Neural cell (in vitro differentiated cells): Measurements from ENCODE around the gene DOK6. TPM values are rescaled to one million over a fixed set of nuclear protein-coding genes. Genes with fewer than 3 reads are reported as not detected.

Experiments used
- H2AFZ ChIP-seq: fragments of 200-600, 300-800 bp; sonication (generic), shearing (Covaris generic); 2 replicates; pipeline ENCODE4 v1.6.0; 2014; ENCODE audit warnings: low read depth, mild to moderate bottlenecking, antibody characterized with exemption, low read length, moderate library complexity
- H3F3A ChIP-seq: fragments of 200-600 bp; shearing (Covaris generic); 2 replicates; pipeline ENCODE4 v1.6.1; 2016; ENCODE audit warnings: mild to moderate bottlenecking, moderate library complexity, mixed read lengths, antibody characterized with exemption, low read length; ENCODE audit not compliant: insufficient read depth, poor library complexity, severe bottlenecking
- H3K27ac ChIP-seq: fragments of 200-600, 300-800 bp; sonication (generic), shearing (Covaris generic); 2 replicates; pipeline ENCODE4 v1.5.1; 2014; ENCODE audit warnings: mild to moderate bottlenecking, low read length, moderate library complexity
- H3K27me3 ChIP-seq: fragments of 300-800, 200-600 bp; sonication (generic), shearing (Covaris generic); 2 replicates; pipeline ENCODE4 v1.6.0; 2014; ENCODE audit warnings: mild to moderate bottlenecking, low read depth, low read length, moderate library complexity; ENCODE audit not compliant: insufficient read depth
- H3K36me3 ChIP-seq: fragments of 300-800, 200-600 bp; sonication (generic), shearing (Covaris generic); 2 replicates; pipeline ENCODE4 v1.5.1; 2014; ENCODE audit warnings: mild to moderate bottlenecking, antibody characterized with exemption, low read length, moderate library complexity; ENCODE audit not compliant: insufficient read depth
- H3K4me2 ChIP-seq: fragments of 300-800, 200-600 bp; sonication (generic), shearing (Covaris generic); 2 replicates; pipeline ENCODE4 v1.6.0; 2014; ENCODE audit warnings: mild to moderate bottlenecking, low read length
- H3K4me3 ChIP-seq: fragments of 300-800, 200-600 bp; sonication (generic), shearing (Covaris generic); 2 replicates; pipeline ENCODE4 v1.5.1; 2014; ENCODE audit warnings: mild to moderate bottlenecking, low read length, moderate library complexity
- H3K79me2 ChIP-seq: fragments of 200-600 bp; shearing (Covaris generic); replicated peaks from 2 replicates; pipeline ENCODE4 v1.6.0; 2014; ENCODE audit warnings: mild to moderate bottlenecking, low read length, moderate library complexity; ENCODE audit not compliant: insufficient read depth
- H3K9ac ChIP-seq: fragments of 300-800, 200-600 bp; sonication (generic), shearing (Covaris generic); 2 replicates; pipeline ENCODE4 v1.6.1; 2016; ENCODE audit warnings: mild to moderate bottlenecking, low read length, mixed read lengths
- H3K9me2 ChIP-seq: fragments of 200-600 bp; shearing (Covaris generic); 2 replicates; pipeline ENCODE4 v1.6.1; 2016; ENCODE audit warnings: mild to moderate bottlenecking, low read length, mixed read lengths; ENCODE audit not compliant: insufficient read depth
- H3K9me3 ChIP-seq: fragments of 200-600, 300-800 bp; sonication (generic), shearing (Covaris generic); 2 replicates; pipeline ENCODE4 v1.6.1; 2016; ENCODE audit warnings: mild to moderate bottlenecking, mixed run types, low read length, moderate library complexity, mixed read lengths
- H4K20me1 ChIP-seq: fragments of 200-600 bp; shearing (Covaris generic); 2 replicates; pipeline ENCODE4 v1.6.1; 2016; ENCODE audit warnings: mild to moderate bottlenecking, mixed run types; ENCODE audit not compliant: insufficient read depth
- EP300 ChIP-seq: fragments of 450-650 bp; conservative IDR thresholded peaks from 2 replicates; pipeline ENCODE4 v1.6.1; 2014; ENCODE audit warnings: antibody characterized with exemption, mild to moderate bottlenecking, moderate library complexity; ENCODE audit not compliant: poor library complexity, severe bottlenecking
- EZH2 ChIP-seq: fragments of 200-600, 300-800 bp; shearing (Covaris generic), sonication (generic); IDR thresholded peaks from 2 replicates; pipeline ENCODE4 v1.6.1; 2014; ENCODE audit warnings: antibody characterized with exemption, low read length, borderline replicate concordance, mild to moderate bottlenecking; ENCODE audit not compliant: insufficient read depth, poor library complexity, severe bottlenecking
- MXI1 ChIP-seq: fragments of 450-650 bp; conservative IDR thresholded peaks from 2 replicates; pipeline ENCODE4 v1.6.1; 2014; ENCODE audit warnings: antibody characterized with exemption, mild to moderate bottlenecking; ENCODE audit not compliant: poor library complexity, severe bottlenecking
- POLR2AphosphoS5 ChIP-seq: IDR thresholded peaks from 2 replicates; pipeline ENCODE4 v1.6.1; 2012
- RAD21 ChIP-seq: fragments of 450-650 bp; conservative IDR thresholded peaks from 2 replicates; pipeline ENCODE4 v1.6.1; 2014; ENCODE audit warnings: antibody characterized with exemption, mild to moderate bottlenecking, moderate library complexity
- SMC3 ChIP-seq: fragments of 450-650 bp; conservative IDR thresholded peaks from 2 replicates; pipeline ENCODE4 v1.6.1; 2014; ENCODE audit warnings: antibody characterized with exemption, mild to moderate bottlenecking, moderate library complexity; ENCODE audit not compliant: poor library complexity
- TAF1 ChIP-seq: IDR thresholded peaks from 2 replicates; pipeline ENCODE4 v1.6.1; 2012; ENCODE audit warnings: low read depth
- polyA plus RNA-seq: library from polyadenylated mRNA; depleted of rRNA; stranded (reverse); fragments of >200 nt; gene quantifications from 2 replicates; pipeline ENCODE4 v1.2.3, GENCODE V29; 2014
- TF ChIP-seq, protein P1 (sequence below): fragments of 450-650 bp; IDR thresholded peaks from 2 replicates; pipeline ENCODE4 v1.5.1; 2014; ENCODE audit warnings: antibody characterized with exemption, mild to moderate bottlenecking, moderate library complexity; ENCODE audit not compliant: poor library complexity, severe bottlenecking
- TF ChIP-seq, protein P2 (sequence below): IDR thresholded peaks from 2 replicates; pipeline ENCODE4 v1.6.1; 2012; ENCODE audit warnings: borderline replicate concordance

The DOK6 gene
- polyA plus RNA-seq, 1 donor from 2014 or later = 9.7 TPM

GRCh38 chr18:69387186-69387585 lies 13.5 kb upstream of the DOK6 start:
- Histone ChIP-seq H3K9ac (no peak overlapping the region), H3K27me3 (no peaks in the 10 kb centered on the region), H3K9me3 (no peaks in the 10 kb centered on the region), H3K4me3 (no peak overlapping the region), H3K79me2 (no peaks in the 10 kb centered on the region), H4K20me1 (no peaks in the 10 kb centered on the region), H3K9me2 (no peaks in the 10 kb centered on the region), H2AFZ (no peak overlapping the region), H3K27ac (no peak overlapping the region), H3K36me3 (no peaks in the 10 kb centered on the region), H3K4me2 (no peak overlapping the region), H3F3A (no peaks in the 10 kb centered on the region)
- TF ChIP-seq POLR2AphosphoS5 (no peak), EP300 (no peak), SMC3 (no peak), MXI1 (no peak), TAF1 (no peak), RAD21 (no peak)
- TF ChIP-seq, protein P1, sequence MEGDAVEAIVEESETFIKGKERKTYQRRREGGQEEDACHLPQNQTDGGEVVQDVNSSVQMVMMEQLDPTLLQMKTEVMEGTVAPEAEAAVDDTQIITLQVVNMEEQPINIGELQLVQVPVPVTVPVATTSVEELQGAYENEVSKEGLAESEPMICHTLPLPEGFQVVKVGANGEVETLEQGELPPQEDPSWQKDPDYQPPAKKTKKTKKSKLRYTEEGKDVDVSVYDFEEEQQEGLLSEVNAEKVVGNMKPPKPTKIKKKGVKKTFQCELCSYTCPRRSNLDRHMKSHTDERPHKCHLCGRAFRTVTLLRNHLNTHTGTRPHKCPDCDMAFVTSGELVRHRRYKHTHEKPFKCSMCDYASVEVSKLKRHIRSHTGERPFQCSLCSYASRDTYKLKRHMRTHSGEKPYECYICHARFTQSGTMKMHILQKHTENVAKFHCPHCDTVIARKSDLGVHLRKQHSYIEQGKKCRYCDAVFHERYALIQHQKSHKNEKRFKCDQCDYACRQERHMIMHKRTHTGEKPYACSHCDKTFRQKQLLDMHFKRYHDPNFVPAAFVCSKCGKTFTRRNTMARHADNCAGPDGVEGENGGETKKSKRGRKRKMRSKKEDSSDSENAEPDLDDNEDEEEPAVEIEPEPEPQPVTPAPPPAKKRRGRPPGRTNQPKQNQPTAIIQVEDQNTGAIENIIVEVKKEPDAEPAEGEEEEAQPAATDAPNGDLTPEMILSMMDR = no peak

- no peaks in the 10 kb centered on the region for H3K9me2 ChIP-seq
These were observed 12.5 kb upstream of the DOK6 start for GRCh38 chr18:69388222-69388621.

More at GRCh38 chr18:69388222-69388621, 12.5 kb upstream of the DOK6 start:
- H3F3A ChIP-seq = no peaks in the 10 kb centered on the region
- H3K79me2 ChIP-seq = no peaks in the 10 kb centered on the region
- H3K4me2 ChIP-seq = no peak overlapping the region
- H3K36me3 ChIP-seq = no peaks in the 10 kb centered on the region
- H3K4me3 ChIP-seq = no peak overlapping the region
- no peak overlapping the region for H3K9ac ChIP-seq
- no peaks in the 10 kb centered on the region for H4K20me1 ChIP-seq
- no peak overlapping the region for H3K27ac ChIP-seq
- no peaks in the 10 kb centered on the region for H3K9me3 ChIP-seq
- TF ChIP-seq POLR2AphosphoS5 (peak; percentile 92), EZH2 (no peak), MXI1 (no peak), EP300 (peak; percentile 93), RAD21 (no peak)
- TF ChIP-seq, protein P2, sequence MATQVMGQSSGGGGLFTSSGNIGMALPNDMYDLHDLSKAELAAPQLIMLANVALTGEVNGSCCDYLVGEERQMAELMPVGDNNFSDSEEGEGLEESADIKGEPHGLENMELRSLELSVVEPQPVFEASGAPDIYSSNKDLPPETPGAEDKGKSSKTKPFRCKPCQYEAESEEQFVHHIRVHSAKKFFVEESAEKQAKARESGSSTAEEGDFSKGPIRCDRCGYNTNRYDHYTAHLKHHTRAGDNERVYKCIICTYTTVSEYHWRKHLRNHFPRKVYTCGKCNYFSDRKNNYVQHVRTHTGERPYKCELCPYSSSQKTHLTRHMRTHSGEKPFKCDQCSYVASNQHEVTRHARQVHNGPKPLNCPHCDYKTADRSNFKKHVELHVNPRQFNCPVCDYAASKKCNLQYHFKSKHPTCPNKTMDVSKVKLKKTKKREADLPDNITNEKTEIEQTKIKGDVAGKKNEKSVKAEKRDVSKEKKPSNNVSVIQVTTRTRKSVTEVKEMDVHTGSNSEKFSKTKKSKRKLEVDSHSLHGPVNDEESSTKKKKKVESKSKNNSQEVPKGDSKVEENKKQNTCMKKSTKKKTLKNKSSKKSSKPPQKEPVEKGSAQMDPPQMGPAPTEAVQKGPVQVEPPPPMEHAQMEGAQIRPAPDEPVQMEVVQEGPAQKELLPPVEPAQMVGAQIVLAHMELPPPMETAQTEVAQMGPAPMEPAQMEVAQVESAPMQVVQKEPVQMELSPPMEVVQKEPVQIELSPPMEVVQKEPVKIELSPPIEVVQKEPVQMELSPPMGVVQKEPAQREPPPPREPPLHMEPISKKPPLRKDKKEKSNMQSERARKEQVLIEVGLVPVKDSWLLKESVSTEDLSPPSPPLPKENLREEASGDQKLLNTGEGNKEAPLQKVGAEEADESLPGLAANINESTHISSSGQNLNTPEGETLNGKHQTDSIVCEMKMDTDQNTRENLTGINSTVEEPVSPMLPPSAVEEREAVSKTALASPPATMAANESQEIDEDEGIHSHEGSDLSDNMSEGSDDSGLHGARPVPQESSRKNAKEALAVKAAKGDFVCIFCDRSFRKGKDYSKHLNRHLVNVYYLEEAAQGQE = peak; percentile 40
- no peak overlapping the region for H2AFZ ChIP-seq
- H3K27me3 ChIP-seq = no peaks in the 10 kb centered on the region
